ENCODE measurements around the gene TTC23. TPM values are rescaled to one million over a fixed set of nuclear protein-coding genes. Genes with fewer than 3 reads are reported as not detected.
A peak's percentile ranks its signal among the peaks of the same experiment; 100 is the strongest.

Gene TTC23
- total RNA-seq, 1 donor from 2014 or later, result 10.0 TPM

DNA sequence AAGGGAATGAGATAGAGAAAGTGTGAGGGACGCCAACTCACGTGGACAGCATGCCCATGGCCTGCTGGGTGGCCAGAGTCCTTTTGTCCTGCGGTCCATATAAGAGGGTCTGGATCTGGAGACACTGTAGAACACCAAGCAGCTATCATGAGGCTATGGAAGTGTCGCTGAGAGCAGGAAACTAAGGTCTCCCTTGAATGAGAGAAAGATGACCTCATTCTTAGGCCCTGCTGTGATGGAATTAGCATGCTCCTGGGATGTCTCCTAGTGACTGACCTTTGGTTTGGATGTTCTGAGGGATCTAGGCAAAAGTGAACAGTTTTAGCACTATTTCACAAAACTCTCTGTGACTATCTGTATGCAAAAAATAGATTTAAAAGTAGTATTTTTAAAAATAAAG, 110.1 kb downstream of the TTC23 start:
- no peak for FAIRE-seq
- H3K27me3 ChIP-seq (ENCODE audit: control insufficient read depth, insufficient read depth, low read length), result no peaks in the 10 kb centered on the region
- DNase-seq (ENCODE audit: low read depth), result no peak
- H3K4me3 ChIP-seq (ENCODE audit: low read depth, low read length), result no peak overlapping the region
- TF ChIP-seq, protein P1, sequence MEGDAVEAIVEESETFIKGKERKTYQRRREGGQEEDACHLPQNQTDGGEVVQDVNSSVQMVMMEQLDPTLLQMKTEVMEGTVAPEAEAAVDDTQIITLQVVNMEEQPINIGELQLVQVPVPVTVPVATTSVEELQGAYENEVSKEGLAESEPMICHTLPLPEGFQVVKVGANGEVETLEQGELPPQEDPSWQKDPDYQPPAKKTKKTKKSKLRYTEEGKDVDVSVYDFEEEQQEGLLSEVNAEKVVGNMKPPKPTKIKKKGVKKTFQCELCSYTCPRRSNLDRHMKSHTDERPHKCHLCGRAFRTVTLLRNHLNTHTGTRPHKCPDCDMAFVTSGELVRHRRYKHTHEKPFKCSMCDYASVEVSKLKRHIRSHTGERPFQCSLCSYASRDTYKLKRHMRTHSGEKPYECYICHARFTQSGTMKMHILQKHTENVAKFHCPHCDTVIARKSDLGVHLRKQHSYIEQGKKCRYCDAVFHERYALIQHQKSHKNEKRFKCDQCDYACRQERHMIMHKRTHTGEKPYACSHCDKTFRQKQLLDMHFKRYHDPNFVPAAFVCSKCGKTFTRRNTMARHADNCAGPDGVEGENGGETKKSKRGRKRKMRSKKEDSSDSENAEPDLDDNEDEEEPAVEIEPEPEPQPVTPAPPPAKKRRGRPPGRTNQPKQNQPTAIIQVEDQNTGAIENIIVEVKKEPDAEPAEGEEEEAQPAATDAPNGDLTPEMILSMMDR (IDR thresholded peaks at IDR 0.05; ENCODE audit: insufficient read depth, low read length, severe bottlenecking), result no peak
- H3K36me3 ChIP-seq (ENCODE audit: control insufficient read depth, insufficient read depth, low read length), result peaks cover 5% of the 10 kb centered on the region

DNA sequence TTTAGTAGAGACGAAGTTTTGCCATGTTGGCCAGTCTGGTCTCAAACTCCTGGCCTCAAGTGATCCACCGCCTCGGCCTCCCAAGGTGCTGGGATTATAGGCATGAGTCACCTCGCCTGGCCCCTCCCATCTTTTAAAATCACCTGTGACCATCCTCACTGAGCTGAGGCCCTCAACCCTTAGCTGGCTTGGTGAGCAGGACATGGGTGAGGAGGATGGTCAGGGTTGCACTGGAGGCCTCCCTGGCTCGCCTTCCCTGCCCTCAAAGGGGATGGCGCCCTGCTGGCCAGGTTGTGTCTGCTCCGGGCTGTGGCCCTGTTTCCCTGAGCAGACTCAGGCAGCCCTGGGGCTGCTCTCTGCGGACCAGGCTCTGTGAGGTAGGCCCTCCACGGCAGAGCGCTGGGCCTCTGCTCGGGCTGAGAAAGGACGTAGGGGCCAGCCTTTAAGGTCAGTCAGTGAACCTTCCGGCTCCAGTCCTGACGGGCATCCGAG, 110.8 kb downstream of the TTC23 start:
- Histone ChIP-seq H3K27me3 (ENCODE audit: control insufficient read depth, insufficient read depth, low read length) (no peaks in the 10 kb centered on the region), H3K4me3 (ENCODE audit: low read depth, low read length) (no peak overlapping the region), H3K36me3 (ENCODE audit: control insufficient read depth, insufficient read depth, low read length) (peaks cover 5% of the 10 kb centered on the region)
- no peak for DNase-seq (ENCODE audit: low read depth)
- TF ChIP-seq, protein P1 (IDR thresholded peaks at IDR 0.05; ENCODE audit: insufficient read depth, low read length, severe bottlenecking), result no peak
- no peak for FAIRE-seq

DNA sequence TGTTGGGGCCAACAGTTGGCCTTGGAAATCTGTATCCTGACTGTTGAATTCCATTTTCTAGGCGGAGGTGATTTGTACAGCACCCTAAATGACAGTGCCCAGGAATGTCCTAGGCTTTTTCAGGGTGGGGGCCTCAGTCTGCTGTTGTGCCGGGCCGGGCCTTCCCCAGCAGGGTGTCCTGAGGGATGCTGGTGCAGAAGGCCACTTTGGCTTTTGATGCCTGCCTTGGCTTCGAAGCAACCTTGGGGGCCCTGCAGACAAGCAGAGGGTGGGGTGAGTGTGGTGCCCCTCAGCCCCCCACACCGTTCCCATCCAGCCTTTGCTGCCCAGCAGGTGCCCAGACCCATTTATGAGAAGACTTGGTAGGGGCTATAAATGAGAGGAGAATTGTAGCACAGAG, 111.5 kb downstream of the TTC23 start:
- TF ChIP-seq, protein P1 (IDR thresholded peaks at IDR 0.05; ENCODE audit: insufficient read depth, low read length, severe bottlenecking), result no peak
- Histone ChIP-seq H3K36me3 (ENCODE audit: control insufficient read depth, insufficient read depth, low read length) (peaks cover 5% of the 10 kb centered on the region), H3K4me3 (ENCODE audit: low read depth, low read length) (no peak overlapping the region), H3K27me3 (ENCODE audit: control insufficient read depth, insufficient read depth, low read length) (no peaks in the 10 kb centered on the region)
- DNase-seq (ENCODE audit: low read depth) (no peak), FAIRE-seq (no peak)

DNA sequence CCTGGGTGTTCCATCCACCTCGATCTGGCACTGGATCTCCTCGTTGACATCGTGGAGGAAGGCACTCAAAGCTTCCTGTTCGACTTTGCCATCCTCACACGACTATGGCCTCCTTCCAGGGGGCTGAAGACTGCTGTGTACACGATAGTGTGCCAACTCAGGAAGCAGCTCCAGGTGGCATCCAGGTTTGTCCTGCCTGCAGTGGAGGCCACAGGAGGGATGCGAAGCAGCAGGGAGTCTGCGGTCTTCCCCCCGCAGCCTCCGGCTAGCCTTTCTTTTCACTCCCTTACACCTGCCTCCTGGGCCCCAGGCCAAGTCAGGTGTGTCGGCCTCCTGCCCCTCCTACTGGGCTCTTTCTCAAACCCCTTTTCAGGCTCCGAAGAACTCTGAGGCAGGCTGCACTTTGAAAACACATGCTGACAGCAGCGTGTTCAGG, 112.3 kb downstream of the TTC23 start:
- FAIRE-seq (no peak), DNase-seq (ENCODE audit: low read depth) (no peak)
- peaks cover 5% of the 10 kb centered on the region for H3K36me3 ChIP-seq (ENCODE audit: control insufficient read depth, insufficient read depth, low read length)
- no peaks in the 10 kb centered on the region for H3K27me3 ChIP-seq (ENCODE audit: control insufficient read depth, insufficient read depth, low read length)
- H3K4me3 ChIP-seq (ENCODE audit: low read depth, low read length), result no peak overlapping the region
- TF ChIP-seq, protein P1 (IDR thresholded peaks at IDR 0.05; ENCODE audit: insufficient read depth, low read length, severe bottlenecking), result no peak

DNA sequence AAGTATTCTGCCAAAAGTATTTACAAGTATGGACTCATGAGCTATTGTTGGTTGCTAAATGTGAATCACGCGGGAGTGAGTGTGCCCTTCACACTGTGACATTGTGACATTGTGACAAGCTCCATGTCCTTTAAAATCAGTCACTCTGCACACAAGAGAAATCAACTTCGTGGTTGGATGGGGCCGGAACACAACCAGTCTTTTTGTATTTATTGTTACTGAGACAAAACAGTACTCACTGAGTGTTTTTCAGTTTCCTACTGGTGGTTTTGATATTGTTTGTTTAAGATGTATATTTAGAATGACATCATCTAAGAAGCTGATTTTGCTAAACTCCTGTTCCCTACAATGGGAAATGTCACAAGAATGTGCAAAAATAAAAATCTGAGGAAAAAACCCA, 114.2 kb downstream of the TTC23 start:
- Histone ChIP-seq H3K36me3 (ENCODE audit: control insufficient read depth, insufficient read depth, low read length) (peaks cover 6% of the 10 kb centered on the region), H3K4me3 (ENCODE audit: low read depth, low read length) (no peak overlapping the region), H3K27me3 (ENCODE audit: control insufficient read depth, insufficient read depth, low read length) (no peaks in the 10 kb centered on the region)
- DNase-seq (ENCODE audit: low read depth) (peak; percentile 25), FAIRE-seq (no peak)
- TF ChIP-seq, protein P1 (IDR thresholded peaks at IDR 0.05; ENCODE audit: insufficient read depth, low read length, severe bottlenecking), result no peak

DNA sequence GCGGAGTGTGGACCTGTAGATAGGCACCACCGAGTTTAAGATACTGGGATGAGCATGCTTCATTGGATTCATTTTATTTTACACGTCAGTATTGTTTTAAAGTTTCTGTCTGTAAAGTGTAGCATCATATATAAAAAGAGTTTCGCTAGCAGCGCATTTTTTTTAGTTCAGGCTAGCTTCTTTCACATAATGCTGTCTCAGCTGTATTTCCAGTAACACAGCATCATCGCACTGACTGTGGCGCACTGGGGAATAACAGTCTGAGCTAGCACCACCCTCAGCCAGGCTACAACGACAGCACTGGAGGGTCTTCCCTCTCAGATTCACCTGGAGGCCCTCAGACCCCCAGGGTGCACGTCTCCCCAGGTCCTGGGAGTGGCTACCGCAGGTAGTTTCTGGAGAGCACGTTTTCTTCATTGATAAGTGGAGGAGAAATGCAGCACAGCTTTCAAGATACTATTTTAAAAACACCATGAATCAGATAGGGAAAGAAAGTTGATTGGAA, 115.0 kb downstream of the TTC23 start:
- Histone ChIP-seq H3K27me3 (ENCODE audit: control insufficient read depth, insufficient read depth, low read length) (no peaks in the 10 kb centered on the region), H3K4me3 (ENCODE audit: low read depth, low read length) (no peak overlapping the region), H3K36me3 (ENCODE audit: control insufficient read depth, insufficient read depth, low read length) (peaks cover 6% of the 10 kb centered on the region)
- TF ChIP-seq, protein P1 (IDR thresholded peaks at IDR 0.05; ENCODE audit: insufficient read depth, low read length, severe bottlenecking), result no peak
- FAIRE-seq (no peak), DNase-seq (ENCODE audit: low read depth) (no peak)
